Progenitor cell of endocrine pancreas (in vitro differentiated cells): ENCODE measurements around the gene HAND1. TPM values are rescaled to one million over a fixed set of nuclear protein-coding genes. Genes with fewer than 3 reads are reported as not detected.
A peak's percentile ranks its signal among the peaks of the same experiment; 100 is the strongest.

Experiments used
- DNase-seq: peaks from one replicate; pipeline ENCODE4 v3.0.0; 2021; ENCODE audit warnings: low spot score; ENCODE audit not compliant: unreplicated experiment
- H3K27ac Mint-ChIP-seq: 2 replicates; pipeline ENCODE4 v1.8.0; 2021; ENCODE audit warnings: mild to moderate bottlenecking, moderate library complexity, mixed read lengths
- H3K27me3 Mint-ChIP-seq: 2 replicates; pipeline ENCODE4 v1.8.0; 2021; ENCODE audit warnings: mixed read lengths
- H3K36me3 Mint-ChIP-seq: 2 replicates; pipeline ENCODE4 v1.8.0; 2022; ENCODE audit warnings: mixed read lengths; ENCODE audit not compliant: insufficient read depth
- H3K4me1 Mint-ChIP-seq: 2 replicates; pipeline ENCODE4 v1.8.0; 2021; ENCODE audit warnings: low read depth, mixed read lengths
- H3K4me3 Mint-ChIP-seq: 2 replicates; pipeline ENCODE4 v1.8.0; 2021; ENCODE audit warnings: low read depth, mild to moderate bottlenecking, moderate library complexity, mixed read lengths
- H3K9me3 Mint-ChIP-seq: 2 replicates; pipeline ENCODE4 v1.8.0; 2021; ENCODE audit warnings: low read depth, mixed read lengths
- total RNA-seq: library from RNA; stranded (reverse); gene quantifications from 2 replicates; pipeline ENCODE4 v1.2.1, GENCODE V29; 2021
- TF ChIP-seq, protein P1 (sequence below): fragments of 200-600 bp; sonication (generic); IDR thresholded peaks from one replicate; pipeline ENCODE4 v1.5.0; 2021; ENCODE audit warnings: antibody characterized with exemption, mild to moderate bottlenecking; ENCODE audit not compliant: unreplicated experiment

Gene HAND1
- total RNA-seq, 1 donor from 2014 or later = 0.48 TPM

DNA sequence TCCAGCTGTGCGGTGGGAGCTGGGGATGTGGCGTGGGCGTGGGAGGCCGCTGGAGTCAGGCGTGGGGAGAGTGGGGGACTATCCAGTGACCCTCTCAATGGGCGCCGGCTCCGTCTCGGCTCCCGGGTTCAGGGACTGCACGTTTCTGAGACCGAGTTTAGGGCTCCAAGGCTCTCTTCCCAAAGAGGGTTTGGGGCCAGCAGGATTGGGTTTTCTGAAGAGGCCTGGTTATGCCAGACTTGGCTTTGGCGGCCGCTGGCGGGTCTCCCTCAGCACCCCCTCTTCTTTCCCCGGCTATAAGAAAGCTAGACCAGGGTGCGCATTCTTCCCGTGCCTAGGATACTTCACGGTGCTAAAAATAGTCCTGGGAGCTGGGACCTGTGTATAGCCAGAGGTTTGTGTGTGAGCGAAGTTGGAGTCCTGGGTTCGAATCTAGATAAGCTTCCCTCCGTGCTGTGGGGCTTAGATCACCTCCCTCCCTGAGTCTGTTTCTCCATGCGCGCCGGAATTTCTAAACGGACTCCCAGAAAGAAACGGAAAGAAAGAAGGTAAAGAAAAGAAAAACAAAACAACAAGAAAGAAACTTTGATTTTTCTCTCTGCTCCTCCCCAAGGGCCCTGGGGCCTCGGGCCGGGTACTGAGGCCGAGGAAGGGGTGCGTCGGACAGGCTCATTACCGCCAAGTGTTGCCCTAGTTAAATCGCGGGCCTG is 5.0 kb downstream of the HAND1 start:
- no peaks in the 10 kb centered on the region for H3K36me3 Mint-ChIP-seq
- TF ChIP-seq, protein P1, sequence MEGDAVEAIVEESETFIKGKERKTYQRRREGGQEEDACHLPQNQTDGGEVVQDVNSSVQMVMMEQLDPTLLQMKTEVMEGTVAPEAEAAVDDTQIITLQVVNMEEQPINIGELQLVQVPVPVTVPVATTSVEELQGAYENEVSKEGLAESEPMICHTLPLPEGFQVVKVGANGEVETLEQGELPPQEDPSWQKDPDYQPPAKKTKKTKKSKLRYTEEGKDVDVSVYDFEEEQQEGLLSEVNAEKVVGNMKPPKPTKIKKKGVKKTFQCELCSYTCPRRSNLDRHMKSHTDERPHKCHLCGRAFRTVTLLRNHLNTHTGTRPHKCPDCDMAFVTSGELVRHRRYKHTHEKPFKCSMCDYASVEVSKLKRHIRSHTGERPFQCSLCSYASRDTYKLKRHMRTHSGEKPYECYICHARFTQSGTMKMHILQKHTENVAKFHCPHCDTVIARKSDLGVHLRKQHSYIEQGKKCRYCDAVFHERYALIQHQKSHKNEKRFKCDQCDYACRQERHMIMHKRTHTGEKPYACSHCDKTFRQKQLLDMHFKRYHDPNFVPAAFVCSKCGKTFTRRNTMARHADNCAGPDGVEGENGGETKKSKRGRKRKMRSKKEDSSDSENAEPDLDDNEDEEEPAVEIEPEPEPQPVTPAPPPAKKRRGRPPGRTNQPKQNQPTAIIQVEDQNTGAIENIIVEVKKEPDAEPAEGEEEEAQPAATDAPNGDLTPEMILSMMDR = no peak
- H3K27me3 Mint-ChIP-seq = peaks cover 96% of the 10 kb centered on the region
- no peak for DNase-seq
- peaks cover 10% of the 10 kb centered on the region for H3K4me1 Mint-ChIP-seq
- no peaks in the 10 kb centered on the region for H3K9me3 Mint-ChIP-seq
- H3K4me3 Mint-ChIP-seq = no peak overlapping the region
- H3K27ac Mint-ChIP-seq = no peak overlapping the region

DNA sequence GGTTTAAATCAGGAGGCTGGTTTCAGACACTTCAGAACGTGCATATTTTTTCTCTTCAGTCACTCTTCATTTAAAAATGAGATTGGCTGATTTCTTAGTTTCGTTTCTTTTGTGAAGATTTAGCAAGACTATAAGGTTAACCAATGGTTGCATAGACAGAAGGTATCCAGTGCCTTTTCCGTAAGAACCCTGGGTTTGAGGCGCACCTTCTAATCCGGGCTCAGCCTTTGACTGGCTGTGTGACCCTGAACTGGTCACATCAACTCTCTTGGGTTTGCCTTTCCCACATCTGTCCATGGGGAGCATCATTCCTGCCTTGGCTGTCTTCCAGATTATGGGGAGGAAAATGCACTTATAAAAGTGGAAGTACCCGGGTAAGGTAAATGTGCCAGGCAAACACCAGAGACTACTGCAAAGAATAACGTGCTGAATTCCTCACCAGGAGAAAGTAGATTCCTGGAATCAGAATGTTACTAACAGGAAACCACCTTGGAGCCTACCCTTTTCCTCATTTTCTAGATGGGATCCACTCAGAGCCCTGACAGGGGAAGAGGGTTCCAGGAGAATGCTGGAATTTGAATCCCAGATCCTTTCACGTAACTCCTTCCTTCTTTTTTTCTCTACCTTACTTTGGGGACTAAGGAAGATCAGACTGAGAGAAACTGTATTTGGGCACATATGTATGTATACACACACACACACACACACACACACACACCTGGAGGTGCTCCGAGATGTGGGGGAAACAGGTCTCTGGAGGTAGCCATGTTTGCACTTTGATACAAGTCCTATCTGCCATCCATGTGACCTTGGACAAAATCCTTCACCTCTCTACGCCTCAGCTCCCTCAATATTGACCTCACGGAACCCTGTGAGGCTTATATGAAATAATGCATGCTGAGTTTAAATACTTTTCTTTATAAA is 6.8 kb downstream of the HAND1 start:
- no peak for DNase-seq
- Mint-ChIP-seq H3K27ac (no peak overlapping the region), H3K9me3 (no peaks in the 10 kb centered on the region), H3K4me3 (no peak overlapping the region), H3K27me3 (peaks cover 96% of the 10 kb centered on the region), H3K4me1 (peaks cover 6% of the 10 kb centered on the region), H3K36me3 (no peaks in the 10 kb centered on the region)
- TF ChIP-seq, protein P1 = no peak

DNA sequence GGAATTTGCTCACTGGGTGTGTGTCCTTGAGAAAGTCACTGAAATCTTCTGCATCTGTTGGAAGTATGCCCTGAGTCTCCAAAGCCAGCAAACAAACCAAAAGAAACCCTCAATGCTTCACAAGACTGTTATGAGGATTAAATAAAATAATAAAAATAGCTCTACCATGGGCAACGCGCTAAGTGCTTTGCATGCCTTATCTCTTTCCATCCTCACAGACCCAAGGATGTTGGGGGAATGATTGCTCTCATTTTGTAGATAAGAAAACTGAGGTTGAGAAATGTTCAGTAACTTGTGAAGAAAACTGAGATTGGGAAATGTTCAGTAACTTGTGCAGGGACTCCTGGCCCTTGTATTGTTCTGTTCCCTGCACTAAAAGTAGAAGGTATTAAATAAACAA is 7.9 kb downstream of the HAND1 start:
- no peaks in the 10 kb centered on the region for H3K36me3 Mint-ChIP-seq
- H3K27ac Mint-ChIP-seq = no peak overlapping the region
- H3K4me1 Mint-ChIP-seq = peaks cover 2% of the 10 kb centered on the region
- DNase-seq = no peak
- no peak overlapping the region for H3K4me3 Mint-ChIP-seq
- H3K9me3 Mint-ChIP-seq = no peaks in the 10 kb centered on the region
- TF ChIP-seq, protein P1 = no peak
- H3K27me3 Mint-ChIP-seq = peaks cover 92% of the 10 kb centered on the region

DNA sequence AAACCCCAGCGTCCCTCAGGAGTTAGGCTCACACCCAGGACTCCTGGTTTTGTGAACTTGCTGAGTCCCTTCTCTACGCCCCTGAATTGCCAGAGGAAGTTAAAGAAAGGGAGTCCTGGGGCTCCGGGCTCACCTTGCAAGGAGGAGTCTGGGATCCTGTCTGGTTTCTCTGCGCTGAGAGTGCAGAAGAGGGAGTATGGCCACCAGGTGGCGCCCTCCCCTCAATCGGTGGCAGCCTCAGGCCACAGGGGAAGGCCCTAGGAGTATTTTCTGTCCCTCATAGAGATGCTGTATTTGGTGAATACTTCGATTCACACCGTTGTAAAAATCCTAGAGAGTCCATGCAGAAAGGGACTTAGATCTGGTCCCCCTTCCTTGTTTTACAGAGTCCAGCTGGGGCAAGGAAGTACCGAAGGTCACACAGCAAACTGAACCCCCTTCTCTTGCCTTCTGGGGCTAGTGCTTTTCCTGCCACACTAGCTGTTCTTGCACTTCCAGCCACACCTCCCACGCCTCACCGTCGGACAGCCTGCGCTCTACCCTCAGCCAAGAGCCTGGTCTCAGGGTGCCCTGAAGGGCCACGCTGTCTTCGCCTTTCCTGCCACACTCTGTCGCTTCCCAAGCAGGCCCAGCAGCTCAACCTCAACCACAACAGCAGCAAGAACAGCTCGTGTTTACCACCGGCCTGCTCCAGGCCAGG is 10.2 kb downstream of the HAND1 start:
- TF ChIP-seq, protein P1 = peak; percentile 94
- no peaks in the 10 kb centered on the region for H3K4me1 Mint-ChIP-seq
- peaks cover 79% of the 10 kb centered on the region for H3K27me3 Mint-ChIP-seq
- DNase-seq = peak; percentile 82
- H3K4me3 Mint-ChIP-seq = no peak overlapping the region
- H3K36me3 Mint-ChIP-seq = no peaks in the 10 kb centered on the region
- H3K27ac Mint-ChIP-seq = no peak overlapping the region
- no peaks in the 10 kb centered on the region for H3K9me3 Mint-ChIP-seq

DNA sequence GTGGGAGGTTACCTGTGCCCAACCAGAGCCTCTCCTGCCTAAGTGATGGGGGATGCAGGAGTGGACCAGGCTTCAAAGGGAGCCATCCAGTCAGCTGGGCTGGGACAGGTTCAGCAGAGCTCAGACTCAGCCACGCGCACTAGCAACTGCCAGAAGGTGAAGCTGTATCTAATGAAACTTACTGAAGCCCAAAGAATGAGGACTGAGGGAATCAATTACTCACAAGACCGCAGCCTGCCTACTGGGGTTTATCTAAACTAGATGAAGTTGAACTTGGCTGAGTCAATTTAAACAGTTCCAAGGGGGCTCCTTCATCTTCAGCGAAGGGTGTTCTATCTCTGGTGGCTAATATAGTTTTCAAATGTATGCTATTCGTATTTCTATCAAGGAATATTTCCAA is 11.4 kb downstream of the HAND1 start:
- Mint-ChIP-seq H3K4me3 (no peak overlapping the region), H3K9me3 (no peaks in the 10 kb centered on the region), H3K36me3 (no peaks in the 10 kb centered on the region), H3K27me3 (peaks cover 68% of the 10 kb centered on the region), H3K4me1 (no peaks in the 10 kb centered on the region), H3K27ac (no peak overlapping the region)
- no peak for DNase-seq
- TF ChIP-seq, protein P1 = no peak
